Measurements from ENCODE around the gene IQGAP1. TPM values are rescaled to one million over a fixed set of nuclear protein-coding genes. Genes with fewer than 3 reads are reported as not detected.
"Not testable (repeated sequence)": the region's sequence is repeated elsewhere in the genome, so short reads cannot be mapped to it uniquely, and the experiment has no call there.

The IQGAP1 gene
- polyA plus RNA-seq, 4 donors = 54.3 to 91.2 (median 69.8) TPM

- not testable (repeated sequence) for FAIRE-seq; DNase-seq; H3K9me3 ChIP-seq (ENCODE audit: control insufficient read depth in 2 of 2, insufficient read depth in 1 of 2, low read depth in 1 of 2, low read length in 1 of 2); H3K36me3 ChIP-seq (ENCODE audit: control insufficient read depth in 3 of 3, insufficient read depth in 2 of 3, low read depth in 1 of 3, low read length in 3 of 3); H3K4me1 ChIP-seq (ENCODE audit: control insufficient read depth in 3 of 3, insufficient read depth in 2 of 3, low read depth in 1 of 3, low read length in 2 of 3); H3K27ac ChIP-seq (ENCODE audit: low read depth in 1 of 3, low read length in 2 of 3); H3K4me3 ChIP-seq (ENCODE audit: low read depth in 1 of 3, low read length in 3 of 3); H3K27me3 ChIP-seq (ENCODE audit: control insufficient read depth in 3 of 3, insufficient read depth in 3 of 3, low read length in 3 of 3)
- WGBS, 3 donors = 96 to 97% (median 96%) methylated on average over 1 of the region's 1 CpG
Observed at GRCh38 chr15:90347431-90348065, 40.5 kb upstream of the IQGAP1 start.

- DNase-seq (no peak), FAIRE-seq (no peak)
- no peaks in the 10 kb centered on the region for H3K27me3 ChIP-seq (ENCODE audit: control insufficient read depth in 3 of 3, insufficient read depth in 3 of 3, low read length in 3 of 3)
- no peaks in the 10 kb centered on the region for H3K9me3 ChIP-seq (ENCODE audit: control insufficient read depth in 2 of 2, insufficient read depth in 1 of 2, low read depth in 1 of 2, low read length in 1 of 2)
- H3K36me3 ChIP-seq (ENCODE audit: control insufficient read depth in 3 of 3, insufficient read depth in 2 of 3, low read depth in 1 of 3, low read length in 3 of 3) = no peaks in the 10 kb centered on the region
- no peak overlapping the region for H3K27ac ChIP-seq (ENCODE audit: low read depth in 1 of 3, low read length in 2 of 3)
- H3K4me1 ChIP-seq (ENCODE audit: control insufficient read depth in 3 of 3, insufficient read depth in 2 of 3, low read depth in 1 of 3, low read length in 2 of 3) = peaks cover 0 to 5% (median 4%) of the 10 kb centered on the region in 3 donors
- no peak overlapping the region for H3K4me3 ChIP-seq (ENCODE audit: low read depth in 1 of 3, low read length in 3 of 3)
- 91 to 98% (median 93%) methylated on average over 6 of the region's 6 CpGs for WGBS, 3 donors
Observed at GRCh38 chr15:90348456-90348855, 39.6 kb upstream of the IQGAP1 start.

GRCh38 chr15:90349072-90349471 is 39.0 kb upstream of the IQGAP1 start:
- peaks cover 0 to 5% (median 4%) of the 10 kb centered on the region in 3 donors for H3K4me1 ChIP-seq (ENCODE audit: control insufficient read depth in 3 of 3, insufficient read depth in 2 of 3, low read depth in 1 of 3, low read length in 2 of 3)
- no peaks in the 10 kb centered on the region for H3K27me3 ChIP-seq (ENCODE audit: control insufficient read depth in 3 of 3, insufficient read depth in 3 of 3, low read length in 3 of 3)
- no peaks in the 10 kb centered on the region for H3K36me3 ChIP-seq (ENCODE audit: control insufficient read depth in 3 of 3, insufficient read depth in 2 of 3, low read depth in 1 of 3, low read length in 3 of 3)
- H3K4me3 ChIP-seq (ENCODE audit: low read depth in 1 of 3, low read length in 3 of 3) = no peak overlapping the region
- no peaks in the 10 kb centered on the region for H3K9me3 ChIP-seq (ENCODE audit: control insufficient read depth in 2 of 2, insufficient read depth in 1 of 2, low read depth in 1 of 2, low read length in 1 of 2)
- no peak for FAIRE-seq
- no peak for DNase-seq
- 94 to 97% (median 95%) methylated on average over 21 of the region's 21 CpGs for WGBS, 3 donors
- no peak overlapping the region for H3K27ac ChIP-seq (ENCODE audit: low read depth in 1 of 3, low read length in 2 of 3)

GRCh38 chr15:90349821-90350220 is 38.2 kb upstream of the IQGAP1 start:
- FAIRE-seq (no peak), DNase-seq (peak in 1 of 2 donors; percentile 38)
- Histone ChIP-seq H3K27me3 (ENCODE audit: control insufficient read depth in 3 of 3, insufficient read depth in 3 of 3, low read length in 3 of 3) (no peaks in the 10 kb centered on the region), H3K36me3 (ENCODE audit: control insufficient read depth in 3 of 3, insufficient read depth in 2 of 3, low read depth in 1 of 3, low read length in 3 of 3) (no peaks in the 10 kb centered on the region), H3K9me3 (ENCODE audit: control insufficient read depth in 2 of 2, insufficient read depth in 1 of 2, low read depth in 1 of 2, low read length in 1 of 2) (no peaks in the 10 kb centered on the region), H3K27ac (ENCODE audit: low read depth in 1 of 3, low read length in 2 of 3) (no peak overlapping the region), H3K4me1 (ENCODE audit: control insufficient read depth in 3 of 3, insufficient read depth in 2 of 3, low read depth in 1 of 3, low read length in 2 of 3) (peaks cover 0 to 5% (median 4%) of the 10 kb centered on the region in 3 donors), H3K4me3 (ENCODE audit: low read depth in 1 of 3, low read length in 3 of 3) (no peak overlapping the region)
- 84 to 90% (median 87%) methylated on average over 9 of the region's 9 CpGs for WGBS, 3 donors

GRCh38 chr15:90351479-90352106 is 36.4 kb upstream of the IQGAP1 start:
- Histone ChIP-seq H3K27me3 (ENCODE audit: control insufficient read depth in 3 of 3, insufficient read depth in 3 of 3, low read length in 3 of 3) (no peaks in the 10 kb centered on the region), H3K4me1 (ENCODE audit: control insufficient read depth in 3 of 3, insufficient read depth in 2 of 3, low read depth in 1 of 3, low read length in 2 of 3) (peaks cover 0 to 5% (median 4%) of the 10 kb centered on the region in 3 donors), H3K36me3 (ENCODE audit: control insufficient read depth in 3 of 3, insufficient read depth in 2 of 3, low read depth in 1 of 3, low read length in 3 of 3) (no peaks in the 10 kb centered on the region), H3K9me3 (ENCODE audit: control insufficient read depth in 2 of 2, insufficient read depth in 1 of 2, low read depth in 1 of 2, low read length in 1 of 2) (no peaks in the 10 kb centered on the region), H3K4me3 (ENCODE audit: low read depth in 1 of 3, low read length in 3 of 3) (peak overlapping the region in 1 of 3 donors; percentile 91), H3K27ac (ENCODE audit: low read depth in 1 of 3, low read length in 2 of 3) (no peak overlapping the region)
- 31 to 42% (median 40%) methylated on average over 25 of the region's 25 CpGs for WGBS, 3 donors
- DNase-seq (no peak), FAIRE-seq (no peak)

GRCh38 chr15:90352107-90352893 is 35.7 kb upstream of the IQGAP1 start, which contains the start of gene ZNF774:
ZNF774 (plus strand) TSS chr15:90352284; CDS start chr15:90354661, 2,377 bp downstream.
- DNase-seq (peak; percentile 97), FAIRE-seq (no peak)
- H3K4me3 ChIP-seq (ENCODE audit: low read depth in 1 of 3, low read length in 3 of 3) = peak within 1 kb of the TSS; percentile 67 to 91 (median 78)
- H3K9me3 ChIP-seq (ENCODE audit: control insufficient read depth in 2 of 2, insufficient read depth in 1 of 2, low read depth in 1 of 2, low read length in 1 of 2) = no peaks in the 10 kb centered on the region
- peak within 1 kb of the TSS in 2 of 3 donors; percentile 75 to 78 for H3K27ac ChIP-seq (ENCODE audit: low read depth in 1 of 3, low read length in 2 of 3)
- no peaks in the 10 kb centered on the region for H3K27me3 ChIP-seq (ENCODE audit: control insufficient read depth in 3 of 3, insufficient read depth in 3 of 3, low read length in 3 of 3)
- WGBS, 3 donors = 0 to 1% (median 1%) methylated on average over 47 to 53 of the region's 53 CpGs
- H3K4me1 ChIP-seq (ENCODE audit: control insufficient read depth in 3 of 3, insufficient read depth in 2 of 3, low read depth in 1 of 3, low read length in 2 of 3) = peaks cover 0 to 5% (median 4%) of the 10 kb centered on the region in 3 donors
- peaks cover 0 to 2% (median 0%) of the 10 kb centered on the region in 3 donors for H3K36me3 ChIP-seq (ENCODE audit: control insufficient read depth in 3 of 3, insufficient read depth in 2 of 3, low read depth in 1 of 3, low read length in 3 of 3)

GRCh38 chr15:90354986-90355385 is 33.1 kb upstream of the IQGAP1 start:
- H3K4me1 ChIP-seq (ENCODE audit: control insufficient read depth in 3 of 3, insufficient read depth in 2 of 3, low read depth in 1 of 3, low read length in 2 of 3) = peaks cover 0 to 13% (median 4%) of the 10 kb centered on the region in 3 donors
- FAIRE-seq (no peak), DNase-seq (no peak)
- 93 to 97% (median 96%) methylated on average over 2 of the region's 2 CpGs for WGBS, 3 donors
- H3K27ac ChIP-seq (ENCODE audit: low read depth in 1 of 3, low read length in 2 of 3) = no peak overlapping the region
- no peak overlapping the region for H3K4me3 ChIP-seq (ENCODE audit: low read depth in 1 of 3, low read length in 3 of 3)
- H3K9me3 ChIP-seq (ENCODE audit: control insufficient read depth in 2 of 2, insufficient read depth in 1 of 2, low read depth in 1 of 2, low read length in 1 of 2) = no peaks in the 10 kb centered on the region
- no peaks in the 10 kb centered on the region for H3K27me3 ChIP-seq (ENCODE audit: control insufficient read depth in 3 of 3, insufficient read depth in 3 of 3, low read length in 3 of 3)
- peaks cover 0 to 9% (median 0%) of the 10 kb centered on the region in 3 donors for H3K36me3 ChIP-seq (ENCODE audit: control insufficient read depth in 3 of 3, insufficient read depth in 2 of 3, low read depth in 1 of 3, low read length in 3 of 3)
